CD1c-positive myeloid dendritic cell (primary cell): ENCODE data around the gene RAB31.
"Not testable (repeated sequence)": the region's sequence is repeated elsewhere in the genome, so short reads cannot be mapped to it uniquely, and the experiment has no call there.

Experiments used
- DNase-seq: peaks from one replicate; pipeline ENCODE4 v3.0.0-alpha.2; 2016; ENCODE audit errors: extremely low spot score

The RAB31 gene

DNA sequence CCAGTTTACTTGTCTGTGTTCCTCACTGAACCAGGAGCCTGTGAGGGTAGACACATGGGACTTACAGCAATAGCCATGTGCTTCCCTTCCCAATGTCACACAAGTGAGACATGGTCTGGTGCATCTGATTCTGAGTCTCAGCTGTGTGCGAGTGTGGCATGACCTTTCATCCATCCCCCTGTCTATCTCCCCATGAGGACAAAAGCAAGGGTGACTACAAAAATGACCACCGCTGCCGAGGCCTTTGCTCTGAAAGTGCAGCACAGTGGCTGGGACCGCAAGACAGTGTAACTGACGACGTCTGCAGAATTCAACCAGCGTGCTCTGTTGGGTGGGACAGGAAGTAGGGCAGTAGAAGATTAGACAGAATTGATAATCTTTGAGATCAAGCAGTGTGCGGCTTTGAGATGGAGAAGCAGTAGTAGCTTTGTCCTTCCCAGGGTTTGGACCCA, 50.5 kb downstream of the RAB31 start:
- no peak for DNase-seq

DNA sequence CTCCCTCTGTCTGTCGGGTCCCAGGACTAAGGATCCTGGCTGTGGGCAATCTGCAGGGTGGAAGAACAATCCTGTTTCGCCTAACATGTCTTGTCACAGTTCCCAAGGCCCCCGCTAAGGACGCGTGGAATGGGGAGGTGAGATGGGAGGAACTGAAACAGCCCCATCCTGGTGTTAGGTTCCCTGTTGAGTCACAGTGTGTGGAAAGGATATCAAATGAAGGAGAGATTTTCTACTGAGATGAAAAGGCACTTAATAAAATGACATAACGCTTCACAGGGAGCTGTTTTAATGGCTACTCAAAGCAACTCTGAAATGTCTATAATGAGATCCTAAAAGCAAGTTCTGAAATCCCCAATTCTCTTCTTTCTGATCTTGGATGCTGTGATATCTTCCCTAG, 52.5 kb downstream of the RAB31 start:
- peak; percentile 84 for DNase-seq

DNA sequence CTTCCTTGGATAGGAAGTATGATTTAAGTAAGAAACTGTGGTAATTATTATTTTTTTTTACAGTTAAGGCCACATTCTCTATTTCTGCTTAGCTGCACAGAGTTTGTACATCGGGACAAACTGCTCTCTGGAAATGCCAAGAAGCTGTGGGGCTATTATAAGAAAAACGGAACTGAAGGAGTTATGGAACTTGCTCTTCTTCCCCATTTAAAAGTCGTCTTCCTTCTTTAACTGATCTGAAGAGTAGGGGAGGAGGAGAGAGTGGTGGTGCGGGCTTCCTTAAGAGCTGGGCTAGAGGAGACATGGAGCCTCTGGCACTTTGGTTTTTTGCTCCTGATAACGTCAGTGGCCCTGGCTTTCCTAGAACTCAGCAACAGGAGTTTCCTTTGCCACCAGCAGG, 54.4 kb downstream of the RAB31 start:
- peak; percentile 85 for DNase-seq

DNA sequence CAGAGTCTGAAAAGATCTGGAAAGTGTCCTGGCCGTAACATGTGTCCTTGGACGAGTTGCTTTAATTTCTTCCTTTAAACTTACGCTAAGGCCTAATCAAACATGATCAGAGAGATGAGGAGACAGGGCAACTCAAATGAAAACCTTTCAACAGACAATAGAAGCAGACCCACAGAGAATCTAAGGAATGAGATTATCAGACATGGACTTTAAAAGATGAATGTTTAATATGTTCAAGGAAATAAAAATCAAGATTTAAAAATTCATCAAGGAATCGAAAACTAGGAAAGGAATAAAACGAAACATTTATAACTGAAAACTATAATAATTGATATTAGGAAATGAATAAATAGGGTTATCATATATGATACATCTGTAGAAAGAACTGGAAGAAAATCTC, 55.1 kb downstream of the RAB31 start:
- DNase-seq, result no peak

DNA sequence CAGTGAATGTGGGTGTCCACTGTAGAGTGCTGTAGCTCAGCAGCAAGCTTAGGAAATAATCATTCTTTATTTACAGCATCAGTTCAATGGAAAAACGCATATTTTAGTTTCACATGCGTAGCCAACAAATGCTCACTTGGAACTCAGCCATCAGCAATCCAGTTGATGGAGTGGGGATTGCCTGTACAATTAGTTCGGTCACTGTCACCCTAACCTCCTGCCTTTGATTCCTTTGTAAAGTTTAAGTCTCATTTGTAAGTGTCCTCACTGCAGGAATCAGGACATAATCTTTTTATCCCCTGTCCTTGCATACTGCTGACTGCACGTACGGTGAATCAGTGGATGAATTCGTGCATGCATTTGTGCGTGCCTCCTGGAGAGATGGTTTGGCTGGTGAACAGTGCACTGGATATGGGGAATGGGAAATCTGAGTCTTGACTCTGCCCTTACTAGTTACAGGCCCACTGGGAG, 55.9 kb downstream of the RAB31 start:
- no peak for DNase-seq

DNA sequence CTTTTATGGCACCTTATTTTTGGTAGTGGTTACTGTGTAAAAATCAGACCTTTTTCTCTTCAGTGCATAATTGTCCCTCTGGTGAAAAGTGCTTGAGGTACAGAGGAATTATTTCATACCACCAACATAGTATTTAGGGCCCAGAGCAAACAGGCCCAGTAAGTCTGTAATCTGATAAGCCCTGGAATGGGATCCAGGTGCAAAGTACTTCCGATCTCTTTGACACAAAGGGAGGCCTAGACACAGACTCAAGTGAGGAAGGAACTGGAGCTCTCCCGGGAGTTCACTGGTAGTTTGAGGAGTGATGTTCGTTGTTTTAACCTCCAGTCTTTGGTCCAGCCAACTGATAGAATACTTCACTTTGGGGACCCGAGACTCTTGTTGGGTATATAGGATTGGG, 57.4 kb downstream of the RAB31 start:
- DNase-seq, result no peak

DNA sequence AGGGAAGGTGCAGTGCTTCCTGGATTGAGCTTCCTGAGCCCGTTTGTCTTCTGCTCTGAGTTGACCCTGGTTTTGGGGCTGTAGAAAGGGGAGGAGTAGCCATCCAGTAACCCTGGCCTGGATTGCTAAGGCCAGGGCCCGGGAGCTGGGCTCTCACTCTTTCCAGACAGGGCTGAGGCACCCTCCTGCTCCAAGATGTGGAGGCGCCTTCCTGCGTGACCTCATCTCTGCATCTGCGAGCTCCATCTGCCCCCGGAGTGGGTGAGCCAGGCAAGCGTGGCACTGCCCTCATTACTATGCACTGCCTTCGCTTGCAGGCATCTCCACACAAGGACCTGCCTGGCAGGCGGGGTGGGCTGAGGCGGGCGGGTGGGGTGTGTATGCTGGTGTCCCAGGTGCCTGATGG, 58.0 kb downstream of the RAB31 start:
- DNase-seq, result peak; percentile 74

DNA sequence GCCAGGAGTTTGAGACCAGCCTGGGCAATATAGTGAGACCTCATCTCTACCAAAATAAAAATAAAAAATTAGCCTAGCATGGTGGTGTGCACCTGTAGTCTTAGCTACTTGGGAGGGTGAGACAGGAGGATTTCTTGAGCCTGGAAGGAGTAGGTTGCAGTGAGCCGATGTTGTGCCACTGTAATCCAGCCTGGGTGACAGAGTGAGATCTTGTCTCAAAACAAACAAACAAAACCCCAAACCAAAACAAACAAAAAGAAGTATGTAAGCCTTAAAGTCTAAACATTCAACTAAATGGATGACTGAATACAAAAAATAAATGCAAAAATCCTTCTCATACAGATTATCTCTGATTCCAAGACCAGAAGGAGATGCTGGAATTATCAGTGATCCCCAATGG, 58.6 kb downstream of the RAB31 start:
- no peak for DNase-seq

DNA sequence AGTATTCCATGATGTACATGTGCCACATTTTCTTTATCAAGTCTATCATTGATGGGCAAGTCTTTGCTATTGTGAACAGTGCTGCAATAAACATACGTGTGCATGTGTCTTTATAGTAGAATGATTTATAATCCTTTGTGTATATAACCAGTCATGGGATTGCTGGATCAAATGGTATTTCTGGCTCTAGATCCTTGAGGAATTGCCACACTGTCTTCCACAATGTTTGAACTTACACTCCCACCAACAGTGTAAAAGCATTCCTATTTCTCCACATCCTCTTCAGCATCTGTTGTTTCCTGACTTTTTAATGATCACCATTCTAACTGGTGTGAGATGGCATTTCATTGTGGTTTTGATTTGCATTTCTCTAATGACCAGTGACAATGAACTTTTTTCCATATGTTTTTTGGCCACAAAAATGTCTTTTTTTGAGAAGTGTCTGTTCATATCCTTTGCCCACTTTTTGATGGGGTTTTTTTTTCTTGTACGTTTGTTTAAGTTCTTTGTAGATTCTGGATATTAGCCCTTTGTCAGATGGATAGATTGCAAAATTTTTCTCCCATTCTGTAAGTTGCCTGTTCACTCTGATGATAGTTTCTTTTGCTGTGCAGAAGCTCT, 60.1 kb downstream of the RAB31 start:
- DNase-seq, result not testable (repeated sequence)

DNA sequence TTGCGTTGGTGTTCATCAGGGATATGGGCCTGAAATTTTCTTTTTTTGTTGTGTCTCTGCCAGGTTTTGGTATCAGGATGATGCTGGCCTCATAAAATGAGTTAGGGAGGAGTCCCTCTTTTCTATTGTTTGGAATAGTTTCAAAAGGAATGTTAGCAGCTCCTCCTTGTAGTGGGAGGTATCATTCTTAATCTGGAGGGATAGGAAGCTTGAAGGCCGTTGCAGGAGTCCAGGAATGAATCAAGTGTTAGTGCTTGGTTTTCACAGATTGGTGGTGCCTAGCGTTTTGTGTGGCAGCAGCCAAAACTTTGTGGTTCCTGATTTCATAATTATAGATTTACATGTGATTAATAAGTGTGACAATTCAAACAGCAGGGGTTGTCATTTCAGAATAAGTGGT, 62.0 kb downstream of the RAB31 start:
- peak; percentile 46 for DNase-seq

DNA sequence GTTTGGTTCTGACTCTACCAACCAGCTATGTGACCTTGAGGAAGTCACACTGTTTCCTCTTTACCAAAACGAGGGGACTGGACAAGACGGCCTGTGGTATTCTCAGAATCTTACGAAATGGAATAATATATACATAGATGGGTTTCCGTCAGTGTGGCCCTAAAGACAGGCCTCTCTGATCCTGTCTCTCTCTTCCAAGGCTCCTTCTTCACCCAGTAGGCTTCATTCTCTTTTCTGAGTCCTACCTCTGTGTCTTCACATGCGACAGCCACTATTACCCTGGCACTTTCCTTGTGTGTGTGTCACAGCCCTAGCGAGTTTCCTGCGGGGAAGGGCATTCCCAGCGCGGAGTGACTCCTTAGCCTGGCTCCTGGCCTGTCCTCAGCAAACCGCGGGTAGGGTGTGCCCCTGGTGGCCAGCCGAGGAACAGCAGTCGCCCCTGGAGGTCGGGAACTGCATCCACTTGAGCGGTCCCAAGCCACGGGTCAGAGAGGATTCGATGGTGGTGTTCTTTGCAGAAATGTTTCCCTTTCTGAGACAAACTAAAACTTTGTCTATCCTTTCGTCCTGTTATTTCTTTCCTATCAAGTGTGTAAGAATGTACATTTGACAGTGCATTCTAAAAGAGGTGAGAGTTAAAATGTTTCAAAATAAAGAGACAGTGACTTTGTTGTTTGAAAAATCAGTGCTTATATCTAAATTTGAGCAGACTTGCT, 63.3 kb downstream of the RAB31 start:
- peak; percentile 91 for DNase-seq

DNA sequence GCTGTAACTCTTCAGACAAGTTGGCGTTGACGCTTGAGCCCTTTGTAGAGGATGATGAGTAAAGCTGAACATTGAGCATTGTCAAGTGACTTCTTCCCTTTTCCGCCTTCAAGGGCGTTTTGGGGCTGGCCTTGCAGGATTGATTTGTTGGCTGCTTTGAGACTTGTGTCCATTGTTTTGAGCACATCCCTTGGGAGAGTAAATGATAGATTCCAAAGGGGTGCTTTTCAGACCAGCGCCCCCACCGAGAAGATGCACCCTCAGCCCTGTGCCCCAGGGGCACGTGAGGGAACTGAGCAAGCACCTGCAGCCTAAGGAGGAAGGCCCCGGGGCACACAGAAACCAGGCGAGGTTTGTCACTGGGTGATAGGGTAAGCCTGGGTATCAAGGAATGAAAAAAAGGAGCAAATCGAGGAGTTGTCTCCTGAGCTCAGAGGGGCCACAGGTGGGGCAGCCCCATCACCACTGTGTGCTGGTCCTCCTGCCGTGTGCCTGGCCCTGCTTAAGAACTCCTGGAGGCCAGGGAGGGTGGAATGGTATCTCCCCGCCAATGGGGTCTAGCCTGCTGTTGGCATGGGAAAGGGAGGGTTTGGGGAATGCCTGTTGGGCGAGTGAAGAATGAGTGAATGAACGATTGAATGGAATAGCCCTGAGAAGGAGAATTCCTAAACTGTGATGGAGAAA, 64.0 kb downstream of the RAB31 start:
- DNase-seq, result peak; percentile 84

DNA sequence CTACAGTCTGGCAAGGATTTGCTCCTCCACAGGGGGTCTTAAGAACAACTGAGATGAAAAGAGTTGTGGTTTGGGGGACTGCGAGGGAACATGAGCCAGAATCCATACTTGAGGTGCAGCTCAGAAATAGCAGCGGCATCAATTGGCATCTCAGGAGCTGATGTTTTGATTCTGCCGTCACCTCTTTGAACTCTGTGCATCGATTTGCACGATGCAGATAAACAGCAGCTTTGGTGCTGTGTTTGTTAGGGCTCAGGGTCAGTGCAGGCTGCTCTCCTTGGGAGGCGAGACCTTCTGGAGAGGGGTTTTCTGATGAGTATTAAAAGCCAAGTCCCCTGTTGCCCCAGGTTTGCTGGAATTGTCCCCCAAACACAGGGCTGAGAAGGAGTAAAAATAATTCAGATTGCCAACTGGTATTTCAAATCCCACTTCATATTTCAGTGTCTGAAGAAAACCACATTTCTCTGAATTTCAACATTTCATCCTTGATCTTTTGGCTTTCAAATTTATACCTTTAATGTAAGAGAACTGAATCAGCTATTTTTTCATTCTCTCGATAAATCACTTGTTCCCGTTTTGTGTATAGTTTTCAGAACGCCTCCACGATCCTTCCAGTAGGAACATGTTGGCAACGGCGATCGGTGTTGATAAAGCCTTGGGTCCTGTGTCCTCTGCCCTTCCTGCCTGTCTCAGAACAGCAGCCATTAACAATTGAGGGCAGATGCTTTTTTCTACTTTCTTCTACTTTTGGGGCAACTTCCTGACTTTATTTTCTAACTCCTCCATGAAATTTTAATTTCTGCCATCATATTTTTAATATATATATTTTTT, 65.0 kb downstream of the RAB31 start:
- DNase-seq, result peak; percentile 42

DNA sequence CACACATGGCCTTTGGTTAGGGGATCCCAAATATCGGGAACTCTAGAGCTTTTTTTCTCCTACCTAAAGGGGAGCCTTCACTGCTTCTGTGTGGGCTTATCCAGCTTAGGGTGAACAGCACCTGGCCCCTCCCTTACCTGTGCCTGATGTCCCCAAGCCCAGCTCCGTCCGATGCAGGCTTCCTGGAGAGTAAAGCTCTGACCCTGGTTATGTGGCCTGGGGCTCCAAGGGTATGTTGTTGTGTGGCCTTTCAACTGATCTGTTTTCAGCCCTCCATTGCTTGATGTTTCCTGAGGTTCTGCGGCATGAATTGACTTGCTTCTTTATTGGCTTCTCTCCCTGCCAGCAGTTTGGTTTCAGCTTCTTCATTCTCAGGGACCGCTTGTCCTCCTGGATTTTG, 66.0 kb downstream of the RAB31 start:
- DNase-seq, result no peak

DNA sequence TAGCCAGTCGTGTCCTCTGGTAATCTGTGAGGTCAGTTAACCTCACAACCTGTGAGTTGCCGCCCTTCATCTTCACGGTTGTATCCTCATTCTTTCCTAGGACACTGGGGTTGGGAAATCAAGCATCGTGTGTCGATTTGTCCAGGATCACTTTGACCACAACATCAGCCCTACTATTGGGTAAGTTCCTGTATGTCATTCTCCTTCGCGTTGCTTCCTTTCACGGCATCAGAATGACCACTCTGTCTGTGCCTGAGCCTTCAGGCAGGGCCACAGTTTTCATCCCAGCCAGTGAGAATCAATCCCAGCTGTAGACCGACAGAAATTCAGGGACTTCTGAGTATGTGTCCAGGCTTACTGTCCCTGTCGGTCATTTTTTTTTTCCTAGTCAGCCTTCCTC, 67.1 kb downstream of the RAB31 start:
- DNase-seq, result peak; percentile 76

DNA sequence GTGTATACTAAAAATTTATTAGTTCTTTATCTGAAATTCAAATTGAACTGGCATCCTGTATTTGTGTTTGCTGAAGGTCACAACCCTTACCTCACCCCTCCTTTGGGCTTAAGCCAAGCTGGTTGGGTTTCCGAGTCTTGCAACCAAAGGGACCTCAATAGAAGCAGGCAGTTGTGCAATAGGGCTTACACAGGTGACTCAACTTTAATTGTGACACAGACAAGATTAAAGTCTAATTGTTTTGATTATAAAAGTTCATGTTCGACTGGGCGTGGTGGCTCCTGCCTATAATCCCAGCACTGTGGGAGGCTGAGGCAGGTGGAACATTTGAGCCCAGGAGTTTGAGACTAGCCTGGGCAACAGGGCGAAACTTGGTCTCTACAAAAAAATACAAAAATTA, 71.5 kb downstream of the RAB31 start:
- peak; percentile 33 for DNase-seq

DNA sequence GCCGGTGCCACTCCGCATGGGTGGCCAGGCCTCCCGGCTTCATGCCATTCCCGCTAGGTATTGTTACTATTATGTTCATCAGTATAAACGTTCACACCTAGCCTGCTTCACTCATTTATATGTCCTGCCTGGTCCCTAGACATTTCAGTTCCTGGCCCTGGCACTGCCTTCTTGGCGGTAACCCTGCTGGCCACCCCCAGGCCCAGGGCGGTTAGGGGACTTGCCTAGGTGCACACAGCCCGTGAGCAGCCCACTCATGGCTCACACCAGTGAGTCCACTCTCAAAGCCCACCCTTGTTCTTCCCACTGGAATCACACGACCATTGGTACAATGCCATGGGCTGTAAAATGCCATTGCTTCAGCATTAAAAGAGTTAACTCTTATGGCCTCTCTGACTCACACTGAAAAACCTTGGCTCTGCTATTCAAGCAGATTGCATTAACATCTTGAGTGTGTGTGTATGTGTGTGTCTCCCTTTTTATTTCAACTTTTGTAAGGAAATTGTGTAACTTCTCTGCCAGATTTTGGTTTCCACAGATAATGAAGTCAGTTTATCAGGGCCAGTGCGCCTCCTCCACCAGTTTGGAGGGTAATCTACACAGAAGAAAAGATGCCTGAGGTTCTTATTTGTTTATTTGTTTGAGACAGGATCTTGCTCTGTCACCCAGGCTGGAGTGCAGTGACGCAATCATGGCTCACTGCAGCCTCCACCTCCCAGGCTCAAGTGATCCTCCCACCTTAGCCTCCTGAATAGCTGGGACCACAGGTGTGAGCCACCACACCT, 74.2 kb downstream of the RAB31 start:
- DNase-seq, result peak; percentile 60

DNA sequence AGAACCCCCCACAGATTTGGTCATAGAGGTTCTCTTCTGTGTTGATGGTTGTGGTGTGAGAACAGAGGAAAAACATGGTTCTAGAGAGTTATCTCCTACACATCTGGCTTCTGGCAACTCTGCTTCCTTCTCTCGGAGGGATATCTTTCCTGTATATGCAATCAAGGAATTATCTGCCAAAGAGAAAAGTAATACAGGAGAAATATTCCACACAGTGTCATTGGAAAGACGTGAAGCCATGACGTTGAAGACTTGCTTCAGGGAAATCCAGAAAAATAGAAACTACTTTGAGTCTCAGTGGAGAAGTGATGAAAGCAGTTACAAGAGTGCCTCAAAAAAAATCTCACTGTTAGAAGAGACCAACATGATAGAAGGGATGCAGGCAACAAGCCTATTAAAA, 78.5 kb downstream of the RAB31 start:
- DNase-seq, result no peak

DNA sequence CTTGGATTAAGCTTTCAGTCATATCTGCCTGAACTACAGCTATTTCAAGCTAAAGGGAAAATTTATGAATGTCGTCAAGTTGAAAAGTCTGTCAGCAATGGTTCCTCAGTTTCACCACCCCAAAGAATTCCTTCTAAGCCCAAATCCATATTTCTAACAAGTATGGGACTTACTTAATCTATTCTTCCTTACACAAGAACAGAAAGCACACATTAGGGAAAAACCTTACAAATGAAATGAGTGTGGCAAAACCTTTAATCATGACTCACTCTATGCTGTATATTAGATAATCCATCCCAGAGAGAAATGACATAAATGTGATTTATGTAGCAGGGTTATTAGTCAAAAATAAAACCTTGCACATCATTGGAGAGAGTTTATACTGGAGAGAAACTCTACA, 78.9 kb downstream of the RAB31 start:
- DNase-seq, result no peak

DNA sequence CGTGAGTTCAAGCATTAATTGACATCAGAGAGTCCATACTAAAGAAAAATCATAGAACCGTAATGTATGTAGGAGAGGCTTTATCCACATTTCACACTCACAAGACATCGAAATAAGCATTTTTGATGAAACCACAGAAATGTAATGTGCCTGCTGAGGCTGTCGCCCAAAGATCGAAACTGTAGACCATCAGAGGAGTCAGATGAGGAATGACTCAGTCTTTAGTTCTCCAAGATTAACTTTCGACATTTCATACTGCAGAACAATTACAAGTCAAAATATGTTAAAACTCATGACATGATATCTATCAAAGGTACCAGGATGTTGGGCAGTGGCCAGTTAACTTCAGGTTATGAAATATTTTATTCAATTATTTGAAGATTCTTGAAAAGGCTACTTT, 79.6 kb downstream of the RAB31 start:
- DNase-seq, result peak; percentile 20

DNA sequence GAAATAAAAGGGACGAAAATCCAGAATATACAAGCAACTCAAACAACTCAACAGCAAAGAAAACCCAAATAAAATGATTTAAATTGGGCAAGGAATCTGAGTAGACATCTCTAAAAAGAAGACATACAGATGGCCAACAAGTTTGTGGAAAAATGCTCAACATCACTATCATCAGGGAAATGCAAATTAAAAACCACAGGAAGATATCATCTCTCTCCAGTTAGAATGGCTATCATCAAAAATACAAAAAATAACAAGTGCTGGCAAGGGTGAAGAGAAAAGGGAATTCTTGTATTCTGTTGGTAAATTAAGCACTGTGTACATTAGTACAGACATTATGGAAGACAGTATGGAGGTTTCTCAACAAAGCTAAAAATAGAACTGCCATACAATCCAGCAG, 80.0 kb downstream of the RAB31 start:
- no peak for DNase-seq
